Glutamatergic neuron (in vitro differentiated cells): ENCODE data around the gene MYRIP. TPM values are rescaled to one million over a fixed set of nuclear protein-coding genes. Genes with fewer than 3 reads are reported as not detected.

Source experiments
- DNase-seq: peaks from one replicate; pipeline ENCODE4 v3.0.0; 2022
- H3K27ac Mint-ChIP-seq: one replicate; pipeline ENCODE4 v1.8.0; 2020; ENCODE audit warnings: mild to moderate bottlenecking, mixed read lengths, inconsistent platforms; ENCODE audit not compliant: unreplicated experiment
- H3K27me3 Mint-ChIP-seq: one replicate; pipeline ENCODE4 v1.8.0; 2020; ENCODE audit warnings: mild to moderate bottlenecking, moderate library complexity, mixed read lengths, inconsistent platforms; ENCODE audit not compliant: unreplicated experiment
- H3K36me3 Mint-ChIP-seq: one replicate; pipeline ENCODE4 v1.8.0; 2020; ENCODE audit warnings: mild to moderate bottlenecking, mixed read lengths, inconsistent platforms; ENCODE audit not compliant: unreplicated experiment
- H3K4me1 Mint-ChIP-seq: one replicate; pipeline ENCODE4 v1.8.0; 2020; ENCODE audit warnings: mild to moderate bottlenecking, low read depth, mixed read lengths, inconsistent platforms; ENCODE audit not compliant: unreplicated experiment
- H3K4me3 Mint-ChIP-seq: one replicate; pipeline ENCODE4 v1.8.0; 2020; ENCODE audit warnings: mild to moderate bottlenecking, mixed read lengths, inconsistent platforms; ENCODE audit not compliant: unreplicated experiment
- H3K9me3 Mint-ChIP-seq: one replicate; pipeline ENCODE4 v1.8.0; 2020; ENCODE audit warnings: mild to moderate bottlenecking, moderate library complexity, mixed read lengths, inconsistent platforms; ENCODE audit not compliant: unreplicated experiment
- total RNA-seq: library from RNA; stranded (reverse); fragmentation: NEBNext Ultra II Directional; extraction: Animal tissue kit (Norgen Biotek cat#: 25700); gene quantifications from one replicate; pipeline ENCODE4 v1.2.1, GENCODE V29; 2021; ENCODE audit not compliant: unreplicated experiment
- TF ChIP-seq, protein P1 (sequence below): fragments of 200-600 bp; sonication (generic); IDR thresholded peaks from one replicate; pipeline ENCODE4 v1.5.0; 2021; ENCODE audit not compliant: partially characterized antibody, unreplicated experiment

Gene MYRIP
- total RNA-seq, 1 donor from 2014 or later, result 1.8 TPM

DNA sequence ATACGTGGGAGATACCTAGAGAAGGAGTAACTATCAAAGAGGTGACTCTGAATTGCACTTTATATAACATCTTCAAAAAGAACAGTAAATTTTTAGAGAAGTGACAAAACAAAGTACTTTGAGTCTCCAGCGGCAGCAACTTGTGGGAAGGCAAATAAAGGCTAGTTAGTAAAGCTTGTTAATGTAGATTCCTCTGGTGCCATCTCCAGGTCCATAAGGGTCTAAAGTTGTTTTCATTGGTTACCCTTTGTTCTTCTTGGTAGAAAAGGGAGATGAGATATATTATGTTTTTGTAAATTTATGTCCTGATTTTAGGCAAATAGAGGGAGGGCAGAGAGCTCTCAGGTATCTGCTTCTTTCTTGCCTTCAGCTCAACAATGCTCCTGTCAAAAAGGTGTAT lies 161.6 kb downstream of the MYRIP start:
- H3K4me3 Mint-ChIP-seq, result no peak overlapping the region
- H3K27me3 Mint-ChIP-seq, result no peaks in the 10 kb centered on the region
- H3K36me3 Mint-ChIP-seq, result peaks cover 6% of the 10 kb centered on the region
- H3K27ac Mint-ChIP-seq, result no peak overlapping the region
- H3K4me1 Mint-ChIP-seq, result peaks cover 2% of the 10 kb centered on the region
- TF ChIP-seq, protein P1, sequence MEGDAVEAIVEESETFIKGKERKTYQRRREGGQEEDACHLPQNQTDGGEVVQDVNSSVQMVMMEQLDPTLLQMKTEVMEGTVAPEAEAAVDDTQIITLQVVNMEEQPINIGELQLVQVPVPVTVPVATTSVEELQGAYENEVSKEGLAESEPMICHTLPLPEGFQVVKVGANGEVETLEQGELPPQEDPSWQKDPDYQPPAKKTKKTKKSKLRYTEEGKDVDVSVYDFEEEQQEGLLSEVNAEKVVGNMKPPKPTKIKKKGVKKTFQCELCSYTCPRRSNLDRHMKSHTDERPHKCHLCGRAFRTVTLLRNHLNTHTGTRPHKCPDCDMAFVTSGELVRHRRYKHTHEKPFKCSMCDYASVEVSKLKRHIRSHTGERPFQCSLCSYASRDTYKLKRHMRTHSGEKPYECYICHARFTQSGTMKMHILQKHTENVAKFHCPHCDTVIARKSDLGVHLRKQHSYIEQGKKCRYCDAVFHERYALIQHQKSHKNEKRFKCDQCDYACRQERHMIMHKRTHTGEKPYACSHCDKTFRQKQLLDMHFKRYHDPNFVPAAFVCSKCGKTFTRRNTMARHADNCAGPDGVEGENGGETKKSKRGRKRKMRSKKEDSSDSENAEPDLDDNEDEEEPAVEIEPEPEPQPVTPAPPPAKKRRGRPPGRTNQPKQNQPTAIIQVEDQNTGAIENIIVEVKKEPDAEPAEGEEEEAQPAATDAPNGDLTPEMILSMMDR, result no peak
- peaks cover 4% of the 10 kb centered on the region for H3K9me3 Mint-ChIP-seq
- DNase-seq, result no peak

DNA sequence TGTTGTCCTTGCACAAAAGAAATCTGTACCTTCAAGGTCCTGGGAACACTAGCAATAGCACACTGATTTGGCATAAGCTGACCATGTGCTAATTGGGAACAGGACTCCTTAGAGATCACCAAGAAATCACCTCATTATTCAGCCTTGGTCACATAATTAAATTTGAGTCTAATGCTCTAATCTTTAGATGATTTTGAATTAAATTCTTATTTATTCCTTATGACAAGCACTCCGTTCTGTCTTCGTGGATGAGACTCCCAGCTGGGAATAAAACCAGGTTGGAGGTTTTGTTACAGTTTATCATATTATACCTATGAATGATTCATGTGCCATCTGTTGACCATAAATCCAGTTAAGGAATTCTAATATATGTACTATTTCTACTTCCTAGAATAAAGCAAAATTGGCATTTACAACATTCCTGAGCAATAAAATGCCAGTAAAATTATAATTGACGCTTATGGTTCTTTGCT lies 162.2 kb downstream of the MYRIP start:
- TF ChIP-seq, protein P1, result no peak
- Mint-ChIP-seq H3K4me3 (no peak overlapping the region), H3K4me1 (peaks cover 2% of the 10 kb centered on the region), H3K27me3 (no peaks in the 10 kb centered on the region), H3K27ac (no peak overlapping the region), H3K36me3 (peaks cover 6% of the 10 kb centered on the region), H3K9me3 (peaks cover 4% of the 10 kb centered on the region)
- DNase-seq, result no peak

DNA sequence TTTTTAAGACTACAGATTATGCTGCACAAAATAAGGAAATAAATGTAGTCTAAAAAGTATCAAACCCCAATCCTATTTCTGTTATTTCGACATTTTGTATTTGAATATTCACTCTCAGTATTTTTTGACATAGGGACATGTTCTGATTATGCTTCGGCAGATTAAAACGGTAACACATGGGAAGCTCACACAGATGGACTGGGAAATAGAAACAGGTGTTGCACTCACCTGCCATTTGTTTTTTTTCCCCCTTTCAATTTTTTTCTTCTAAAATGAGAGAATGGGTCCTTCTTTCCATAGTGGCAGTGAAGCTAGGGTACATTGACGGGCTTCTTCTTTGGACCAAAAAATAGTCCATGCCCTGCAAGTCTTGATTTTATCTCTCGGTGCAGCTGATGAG lies 163.1 kb downstream of the MYRIP start:
- DNase-seq, result no peak
- peak overlapping the region; percentile 19 for H3K27ac Mint-ChIP-seq
- H3K4me3 Mint-ChIP-seq, result no peak overlapping the region
- H3K4me1 Mint-ChIP-seq, result peaks cover 2% of the 10 kb centered on the region
- TF ChIP-seq, protein P1, result no peak
- H3K9me3 Mint-ChIP-seq, result peaks cover 4% of the 10 kb centered on the region
- H3K27me3 Mint-ChIP-seq, result no peaks in the 10 kb centered on the region
- H3K36me3 Mint-ChIP-seq, result peaks cover 6% of the 10 kb centered on the region

DNA sequence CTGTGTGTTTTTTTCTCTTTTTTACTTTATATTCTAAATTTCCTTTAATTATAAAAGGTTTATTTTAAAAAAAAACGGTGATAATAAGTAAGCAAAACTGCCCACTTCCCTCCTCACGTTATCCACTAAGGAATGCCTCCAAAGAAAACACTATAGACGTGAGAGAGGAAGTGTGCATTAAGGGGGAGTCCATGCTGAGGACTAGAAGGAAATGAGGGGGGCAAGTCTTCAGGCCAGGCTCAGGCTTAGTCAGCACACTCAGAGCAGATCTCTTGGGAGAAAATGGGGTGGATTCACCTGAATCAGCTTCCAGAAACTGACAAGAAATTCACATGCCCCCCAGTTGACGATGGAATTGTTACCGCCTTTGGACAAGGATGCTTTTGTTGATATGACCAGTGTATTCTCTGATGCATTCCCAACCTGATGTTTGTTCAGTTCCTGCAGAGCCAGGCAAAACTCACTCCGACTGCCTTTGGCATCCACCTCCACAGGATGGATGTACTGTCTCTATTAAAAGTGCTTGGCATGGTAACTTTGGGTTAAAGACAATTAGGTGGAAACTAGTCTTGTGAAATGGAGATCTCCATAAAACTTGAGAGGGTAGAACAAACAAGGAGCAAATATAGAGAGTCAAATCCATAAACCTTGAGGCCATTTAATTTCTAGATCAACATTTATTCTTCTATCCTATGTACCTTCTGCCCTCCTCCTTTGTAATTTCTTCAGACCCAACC lies 167.8 kb downstream of the MYRIP start:
- Mint-ChIP-seq H3K9me3 (peaks cover 4% of the 10 kb centered on the region), H3K36me3 (peaks cover 6% of the 10 kb centered on the region), H3K4me3 (no peak overlapping the region), H3K27ac (no peak overlapping the region), H3K4me1 (peaks cover 15% of the 10 kb centered on the region), H3K27me3 (no peaks in the 10 kb centered on the region)
- no peak for DNase-seq
- TF ChIP-seq, protein P1, result no peak

DNA sequence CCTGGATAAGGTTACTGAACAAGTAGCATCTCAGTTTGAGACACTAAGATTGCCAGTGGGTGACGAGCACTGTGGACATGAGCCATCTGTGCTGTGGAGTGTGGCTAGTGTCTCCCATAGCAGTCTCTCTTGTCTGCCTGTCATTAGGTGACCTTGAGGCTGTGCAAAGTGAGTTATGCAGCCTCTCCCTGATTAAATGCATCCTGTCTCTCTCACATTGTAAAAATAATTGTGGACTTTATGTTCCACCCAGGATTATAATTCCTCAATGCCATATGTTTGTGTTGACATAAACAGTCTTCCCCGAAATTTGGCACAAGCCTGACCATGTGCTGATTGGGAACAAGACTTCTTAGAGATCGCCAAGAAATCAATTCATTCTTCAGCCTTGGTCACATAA lies 168.9 kb downstream of the MYRIP start:
- Mint-ChIP-seq H3K27me3 (no peaks in the 10 kb centered on the region), H3K9me3 (peaks cover 4% of the 10 kb centered on the region), H3K4me3 (no peak overlapping the region), H3K27ac (no peak overlapping the region), H3K4me1 (peaks cover 13% of the 10 kb centered on the region), H3K36me3 (peaks cover 6% of the 10 kb centered on the region)
- DNase-seq, result no peak
- TF ChIP-seq, protein P1, result no peak
